Right atrium auricular region (tissue), 2 donors: Measurements from ENCODE around the gene DIP2A. TPM values are rescaled to one million over a fixed set of nuclear protein-coding genes. Genes with fewer than 3 reads are reported as not detected.

ENCODE experiments used
- DNase-seq: peaks from one replicate; pipeline ENCODE4 v3.0.0-alpha.2; 2019; ENCODE audit warnings: low spot score
- H3K27ac ChIP-seq, 2 donors: fragments of 200-600 bp; sonication (generic); 1 replicate in 1 of 2; 2 replicates in 1 of 2; pipeline ENCODE4 v1.5.1; 2016 to 2019
- H3K27me3 ChIP-seq, 2 donors: fragments of 200-600 bp; sonication (generic); one replicate each; pipeline versions ENCODE4 v1.5.1 to v1.6.0; 2017 to 2019
- H3K36me3 ChIP-seq: fragments of 200-600 bp; sonication (generic); one replicate; pipeline ENCODE4 v1.5.1; 2016
- H3K4me1 ChIP-seq, 2 donors: fragments of 200-600 bp; sonication (generic); one replicate each; pipeline versions ENCODE4 v1.5.1 to v1.6.0; 2017 to 2019
- H3K4me3 ChIP-seq, 2 donors: fragments of 200-600 bp; sonication (generic); 1 replicate in 1 of 2; 2 replicates in 1 of 2; pipeline ENCODE4 v1.5.1; 2017 to 2019; ENCODE audit warnings: mild to moderate bottlenecking in 1 of 2, moderate library complexity in 1 of 2
- H3K9me3 ChIP-seq, 2 donors: fragments of 200-600 bp; sonication (generic); one replicate each; pipeline ENCODE4 v1.5.1; 2019
- total RNA-seq, 2 donors: library from RNA; depleted of rRNA; stranded (reverse); fragments of >200 nt; gene quantifications; one replicate each; pipeline ENCODE4 v1.1.0, GENCODE V29; 2016
- TF ChIP-seq, protein P1 (sequence below), 2 donors: fragments of 200-600 bp; sonication (generic); IDR thresholded peaks; one replicate each; pipeline ENCODE4 v1.5.1; 2019; ENCODE audit warnings: antibody characterized with exemption in 2 of 2

DIP2A gene
- total RNA-seq, 2 donors from 2014 or later = 18.1 to 25.9 TPM

DNA sequence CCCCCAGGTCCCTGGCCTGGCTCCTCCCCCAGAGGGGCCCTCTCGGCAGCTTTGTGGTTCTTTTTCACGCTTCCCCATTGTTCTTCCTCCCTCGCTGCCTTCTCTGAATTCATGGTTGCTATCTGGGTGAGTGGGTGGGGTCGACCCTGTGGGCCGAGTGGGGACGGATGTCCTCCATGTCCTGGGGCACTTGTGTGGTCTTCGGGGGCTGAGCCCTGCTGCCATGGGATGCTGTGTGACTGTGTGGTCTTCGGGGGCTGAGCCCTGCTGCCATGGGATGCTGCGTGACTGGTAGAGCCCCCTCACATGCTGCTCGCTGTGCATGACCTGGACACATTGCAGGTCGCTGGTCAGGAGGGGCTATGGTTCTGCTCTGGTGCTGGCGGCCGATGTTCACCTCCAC lies 21.6 kb upstream of the DIP2A start:
- DNase-seq = no peak
- Histone ChIP-seq H3K27ac (no peak overlapping the region), H3K27me3 (no peaks in the 10 kb centered on the region), H3K9me3 (no peaks in the 10 kb centered on the region), H3K4me1 (no peaks in the 10 kb centered on the region), H3K36me3 (peaks cover 78% of the 10 kb centered on the region), H3K4me3 (no peak overlapping the region)
- TF ChIP-seq, protein P1, sequence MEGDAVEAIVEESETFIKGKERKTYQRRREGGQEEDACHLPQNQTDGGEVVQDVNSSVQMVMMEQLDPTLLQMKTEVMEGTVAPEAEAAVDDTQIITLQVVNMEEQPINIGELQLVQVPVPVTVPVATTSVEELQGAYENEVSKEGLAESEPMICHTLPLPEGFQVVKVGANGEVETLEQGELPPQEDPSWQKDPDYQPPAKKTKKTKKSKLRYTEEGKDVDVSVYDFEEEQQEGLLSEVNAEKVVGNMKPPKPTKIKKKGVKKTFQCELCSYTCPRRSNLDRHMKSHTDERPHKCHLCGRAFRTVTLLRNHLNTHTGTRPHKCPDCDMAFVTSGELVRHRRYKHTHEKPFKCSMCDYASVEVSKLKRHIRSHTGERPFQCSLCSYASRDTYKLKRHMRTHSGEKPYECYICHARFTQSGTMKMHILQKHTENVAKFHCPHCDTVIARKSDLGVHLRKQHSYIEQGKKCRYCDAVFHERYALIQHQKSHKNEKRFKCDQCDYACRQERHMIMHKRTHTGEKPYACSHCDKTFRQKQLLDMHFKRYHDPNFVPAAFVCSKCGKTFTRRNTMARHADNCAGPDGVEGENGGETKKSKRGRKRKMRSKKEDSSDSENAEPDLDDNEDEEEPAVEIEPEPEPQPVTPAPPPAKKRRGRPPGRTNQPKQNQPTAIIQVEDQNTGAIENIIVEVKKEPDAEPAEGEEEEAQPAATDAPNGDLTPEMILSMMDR (IDR thresholded peaks at IDR 0.05) = no peak

DNA sequence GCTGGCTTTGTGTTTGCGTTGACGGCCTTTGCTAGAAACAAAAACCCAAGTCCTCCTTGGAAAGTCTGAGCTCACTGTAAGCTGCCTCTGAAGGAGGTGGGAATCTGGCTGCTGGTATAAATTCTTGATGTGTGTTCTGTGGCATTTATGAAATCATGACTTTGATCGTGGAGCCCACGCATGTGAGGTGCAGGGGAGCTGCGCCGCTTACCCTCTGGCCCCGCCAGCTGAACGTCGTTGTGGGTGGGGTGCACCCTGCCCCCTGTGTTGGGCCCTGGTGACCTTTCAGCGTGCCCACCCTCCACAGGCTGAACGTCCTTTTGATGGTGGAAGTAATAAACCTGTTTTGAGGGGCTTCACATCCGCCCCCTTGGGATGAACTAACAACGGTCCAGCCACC lies 21.2 kb upstream of the DIP2A start:
- Histone ChIP-seq H3K9me3 (no peaks in the 10 kb centered on the region), H3K4me1 (no peaks in the 10 kb centered on the region), H3K4me3 (no peak overlapping the region), H3K27ac (no peak overlapping the region), H3K36me3 (peaks cover 78% of the 10 kb centered on the region), H3K27me3 (no peaks in the 10 kb centered on the region)
- DNase-seq = no peak
- TF ChIP-seq, protein P1 (IDR thresholded peaks at IDR 0.05) = no peak

DNA sequence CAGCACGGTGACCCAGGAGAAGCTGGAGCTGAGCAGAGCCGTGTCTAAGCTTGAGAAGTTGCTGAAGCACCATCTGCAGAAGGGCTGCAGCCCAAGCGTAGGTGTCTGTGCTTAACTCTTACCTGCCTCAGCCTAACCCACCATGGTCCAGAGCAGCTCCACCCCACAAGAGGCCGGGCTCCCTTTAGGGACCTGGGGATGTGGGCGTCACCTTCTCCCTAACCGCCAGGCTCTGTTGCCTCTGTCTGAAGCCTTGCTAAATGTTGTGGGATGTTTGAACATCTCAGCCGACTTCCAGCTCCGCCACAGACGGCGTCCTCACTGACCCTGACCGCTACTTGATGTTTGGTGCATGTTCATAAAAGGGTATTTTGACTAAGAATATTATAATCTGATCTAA lies 20.4 kb upstream of the DIP2A start:
- Histone ChIP-seq H3K9me3 (no peaks in the 10 kb centered on the region), H3K27ac (no peak overlapping the region), H3K4me3 (no peak overlapping the region), H3K4me1 (peaks cover 0 to 1% of the 10 kb centered on the region in 2 donors), H3K27me3 (no peaks in the 10 kb centered on the region), H3K36me3 (peaks cover 80% of the 10 kb centered on the region)
- DNase-seq = no peak
- TF ChIP-seq, protein P1 (IDR thresholded peaks at IDR 0.05) = no peak

DNA sequence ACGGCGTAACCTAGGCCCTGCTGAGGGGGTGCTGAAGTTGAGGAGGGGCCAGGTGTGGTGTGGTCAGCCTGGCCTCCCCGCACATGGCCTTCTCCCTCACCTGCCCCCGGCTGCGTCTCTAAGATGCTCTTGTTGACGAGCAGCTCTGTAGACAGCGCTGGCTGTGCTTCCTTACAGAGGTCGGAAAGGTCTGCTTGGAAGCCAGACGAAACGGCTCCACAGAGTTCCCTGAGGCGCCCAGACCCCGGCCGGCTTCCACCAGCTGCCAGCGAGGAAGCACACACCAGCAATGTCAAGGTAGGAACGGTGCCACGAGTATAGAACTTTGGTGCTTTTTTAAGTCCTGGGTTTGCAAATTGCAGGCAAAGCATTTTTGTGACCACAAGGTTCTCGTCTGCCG lies 18.8 kb upstream of the DIP2A start:
- H3K9me3 ChIP-seq = no peaks in the 10 kb centered on the region
- H3K27ac ChIP-seq = no peak overlapping the region
- no peaks in the 10 kb centered on the region for H3K27me3 ChIP-seq
- TF ChIP-seq, protein P1 (IDR thresholded peaks at IDR 0.05) = no peak
- H3K36me3 ChIP-seq = peaks cover 76% of the 10 kb centered on the region
- DNase-seq = no peak
- peaks cover 0 to 10% of the 10 kb centered on the region in 2 donors for H3K4me1 ChIP-seq
- H3K4me3 ChIP-seq = no peak overlapping the region

DNA sequence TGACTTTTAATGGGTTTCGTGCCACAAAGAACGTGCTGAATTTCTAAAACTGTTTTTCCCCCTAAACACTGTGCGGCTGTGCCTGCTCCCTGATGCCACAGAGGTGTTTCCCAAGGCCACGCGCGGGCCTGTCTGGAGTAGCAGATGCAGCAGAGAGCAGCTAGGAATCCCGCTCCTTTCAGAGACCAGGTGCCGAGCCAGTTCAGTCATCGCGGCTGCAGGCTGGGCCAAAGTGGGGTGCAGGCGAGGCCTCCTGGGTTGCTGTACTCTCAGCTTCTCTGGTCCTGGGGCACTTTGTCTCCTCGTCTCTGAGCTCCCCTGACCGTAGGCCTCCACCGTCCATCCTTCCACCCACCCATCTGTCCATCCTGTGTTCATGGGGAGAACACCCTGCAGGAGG lies 17.4 kb upstream of the DIP2A start:
- no peak overlapping the region for H3K4me3 ChIP-seq
- TF ChIP-seq, protein P1 (IDR thresholded peaks at IDR 0.05) = no peak
- H3K27ac ChIP-seq = no peak overlapping the region
- peaks cover 78% of the 10 kb centered on the region for H3K36me3 ChIP-seq
- DNase-seq = no peak
- H3K4me1 ChIP-seq = peaks cover 0 to 10% of the 10 kb centered on the region in 2 donors
- H3K9me3 ChIP-seq = no peaks in the 10 kb centered on the region
- H3K27me3 ChIP-seq = no peaks in the 10 kb centered on the region

DNA sequence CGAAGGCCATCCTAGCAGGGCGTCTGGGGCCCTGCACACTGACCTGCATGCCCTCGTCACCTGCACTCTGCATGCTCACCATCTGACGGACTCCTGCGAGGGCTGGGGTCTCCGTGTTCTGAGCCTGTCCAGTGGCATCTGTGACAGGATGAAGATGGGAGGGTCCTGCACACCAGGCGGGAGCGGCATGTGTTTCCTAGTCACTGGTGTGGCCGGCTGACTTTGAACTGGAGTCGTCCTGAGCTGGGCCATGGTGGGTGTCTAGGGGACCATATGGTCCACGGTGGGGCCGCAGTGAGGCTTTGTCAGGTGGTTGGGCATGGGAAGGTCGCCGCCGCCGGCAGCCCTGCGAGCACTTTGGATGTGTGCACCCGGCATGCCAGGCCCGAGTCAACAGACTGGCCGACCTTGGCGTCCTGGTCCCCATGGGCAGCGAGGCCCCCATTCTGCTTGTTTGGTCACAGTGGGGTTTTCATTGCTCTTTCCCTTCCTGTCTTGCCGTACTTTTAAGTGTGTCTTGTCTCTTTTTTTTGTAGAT lies 16.7 kb upstream of the DIP2A start:
- peaks cover 0 to 10% of the 10 kb centered on the region in 2 donors for H3K4me1 ChIP-seq
- H3K27me3 ChIP-seq = no peaks in the 10 kb centered on the region
- no peak overlapping the region for H3K4me3 ChIP-seq
- H3K36me3 ChIP-seq = peaks cover 71% of the 10 kb centered on the region
- TF ChIP-seq, protein P1 (IDR thresholded peaks at IDR 0.05) = no peak
- H3K9me3 ChIP-seq = no peaks in the 10 kb centered on the region
- H3K27ac ChIP-seq = no peak overlapping the region
- no peak for DNase-seq
